HPDE6-E6E7 (cell line): ENCODE results near the gene NFKBIZ.
"Not testable (repeated sequence)": the region's sequence is repeated elsewhere in the genome, so short reads cannot be mapped to it uniquely, and the experiment has no call there.

Experiments used
- DNase-seq: peaks from one replicate; pipeline ENCODE4 v3.0.0; 2011; ENCODE audit warnings: missing footprints; ENCODE audit errors: extremely low spot score

NFKBIZ gene

DNA sequence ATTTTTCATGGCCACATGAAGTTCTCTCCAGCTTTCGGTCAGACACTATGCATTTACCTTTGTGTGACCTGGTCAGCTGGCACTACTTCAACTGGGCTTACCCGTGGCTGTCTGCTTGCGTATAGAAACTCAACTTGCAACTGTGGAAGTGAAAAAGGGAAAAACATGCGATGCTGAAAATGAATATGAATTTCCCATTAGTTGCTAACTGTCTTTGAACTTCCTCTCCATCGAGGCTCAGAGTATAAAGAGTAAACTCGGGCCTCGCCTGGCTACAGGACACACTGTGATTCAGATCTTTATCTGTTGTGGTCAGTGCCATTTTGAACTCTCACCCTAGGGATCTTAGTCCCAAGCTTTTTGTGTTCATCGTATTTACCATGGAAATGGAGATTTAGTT is 26.8 kb downstream of the NFKBIZ start:
- no peak for DNase-seq

DNA sequence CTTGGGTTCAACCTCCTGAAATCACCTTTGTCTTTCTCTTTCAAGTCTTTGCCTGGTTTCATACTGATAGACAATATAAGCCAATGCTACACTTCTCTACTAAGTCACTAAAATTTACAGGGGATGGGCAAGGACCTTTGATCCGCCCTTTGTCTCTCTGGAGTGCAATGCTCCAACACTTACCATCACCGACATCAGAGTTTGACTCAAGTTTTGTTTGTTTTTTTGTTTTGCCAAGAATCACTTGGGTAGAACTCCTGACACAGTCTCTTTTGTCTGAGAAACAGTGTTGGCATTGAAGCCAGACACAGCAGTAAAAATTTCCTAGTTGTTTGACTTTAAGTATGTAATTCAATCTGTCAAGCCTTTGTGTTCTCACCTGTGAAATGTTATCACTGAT is 29.3 kb downstream of the NFKBIZ start:
- DNase-seq: no peak

DNA sequence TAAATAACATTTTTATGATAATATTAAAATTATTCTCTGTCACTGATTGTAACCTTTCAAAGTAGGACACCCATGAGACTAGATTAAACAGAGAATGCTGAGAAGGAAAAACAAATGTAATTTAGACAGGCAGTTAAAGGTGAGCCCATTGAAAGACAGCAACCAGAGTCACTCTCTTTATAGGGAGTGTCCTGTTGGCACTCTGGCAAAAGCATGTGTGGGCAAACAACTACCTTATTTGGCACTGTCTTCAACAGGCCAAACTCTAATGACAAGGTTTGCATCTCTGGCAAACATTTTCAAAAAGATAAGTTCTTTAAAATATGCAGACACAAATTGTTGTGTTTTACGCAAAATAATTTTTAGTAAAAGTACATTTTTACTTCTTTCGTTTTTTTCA is 29.8 kb downstream of the NFKBIZ start:
- DNase-seq: no peak

DNA sequence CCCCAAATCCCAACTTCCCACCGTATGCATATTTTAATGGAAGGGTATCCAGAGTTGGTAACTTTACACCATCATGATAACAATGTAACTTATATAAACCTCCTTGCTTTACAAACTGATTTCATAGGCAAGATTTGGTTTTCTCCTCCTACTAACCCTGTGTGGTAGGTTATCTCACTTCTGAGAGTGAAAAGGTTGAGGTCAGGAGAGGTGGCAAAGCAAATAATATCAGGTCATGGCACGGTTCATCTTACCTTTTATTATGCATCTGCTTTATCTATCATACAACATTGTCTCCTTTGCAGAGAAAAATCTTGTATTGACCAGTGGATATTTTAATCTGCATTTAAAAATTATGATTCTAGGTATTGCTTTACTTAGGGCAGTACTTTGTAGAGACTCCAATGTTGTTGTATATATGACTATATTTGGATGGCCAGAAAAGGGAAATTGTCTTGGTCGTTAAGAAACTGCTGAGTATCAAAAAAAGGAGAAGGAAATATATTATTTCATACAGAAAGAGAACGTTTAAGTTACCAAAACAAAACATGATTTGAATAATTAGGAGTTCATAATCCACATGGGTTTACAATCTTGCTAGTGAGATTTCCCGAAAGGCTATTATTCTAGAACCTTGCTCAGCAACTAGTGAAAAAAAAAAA is 30.4 kb downstream of the NFKBIZ start:
- no peak for DNase-seq

DNA sequence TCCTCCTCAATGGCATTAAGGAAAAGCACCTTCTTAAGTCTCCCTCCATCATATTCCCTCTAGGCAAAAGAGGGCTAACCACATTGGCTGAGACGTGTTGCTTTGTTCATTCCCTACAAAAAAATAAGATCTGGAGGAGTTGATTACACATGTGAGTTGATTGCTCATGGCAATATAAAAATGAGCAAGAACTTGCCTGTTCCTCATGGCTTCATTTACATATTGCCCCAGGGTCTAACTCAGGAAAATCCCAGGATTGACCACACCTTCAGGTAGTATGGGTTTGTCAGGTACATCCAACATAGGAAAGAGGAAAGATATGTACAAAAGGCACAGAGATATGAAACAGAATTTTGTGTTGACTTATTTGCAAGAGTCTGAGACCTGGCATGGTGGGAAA is 35.5 kb downstream of the NFKBIZ start:
- no peak for DNase-seq

DNA sequence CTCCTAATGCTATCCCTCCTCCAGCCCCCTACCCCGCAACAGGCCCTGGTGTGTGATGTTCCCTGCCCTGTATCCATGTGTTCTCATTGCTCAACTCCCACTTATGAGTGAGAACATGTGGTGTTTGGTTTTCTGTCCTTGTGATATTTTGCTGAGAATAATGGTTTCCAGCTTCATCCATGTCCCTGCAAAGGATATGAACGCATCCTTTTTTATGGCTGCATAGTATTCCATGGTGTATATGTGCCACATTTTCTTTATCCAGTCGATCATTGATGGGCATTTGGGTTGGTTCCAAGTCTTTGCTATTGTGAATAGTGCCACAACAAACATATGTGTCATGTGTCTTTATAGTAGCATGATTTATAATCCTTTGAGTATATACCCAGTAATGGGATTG is 36.3 kb downstream of the NFKBIZ start:
- DNase-seq: not testable (repeated sequence)

DNA sequence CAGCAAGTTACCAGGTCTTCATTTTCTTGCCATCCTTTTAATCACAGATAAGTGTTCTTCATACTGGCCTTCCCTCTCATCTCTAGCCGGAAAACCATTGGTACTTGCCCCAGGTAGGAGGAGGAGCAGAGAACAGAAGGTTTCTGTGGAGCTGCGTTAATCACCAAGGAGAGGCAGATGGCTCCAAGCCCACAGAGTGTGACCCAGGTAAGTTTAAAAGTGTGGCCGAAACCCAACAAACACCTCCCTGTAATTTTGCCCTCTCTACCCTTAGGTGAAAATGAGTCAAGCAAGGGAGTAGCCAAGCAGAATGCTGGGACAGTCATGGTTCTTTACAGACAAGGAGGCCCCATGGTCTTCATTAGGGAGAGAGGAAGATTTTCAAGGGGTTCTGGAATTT is 37.3 kb downstream of the NFKBIZ start:
- no peak for DNase-seq

DNA sequence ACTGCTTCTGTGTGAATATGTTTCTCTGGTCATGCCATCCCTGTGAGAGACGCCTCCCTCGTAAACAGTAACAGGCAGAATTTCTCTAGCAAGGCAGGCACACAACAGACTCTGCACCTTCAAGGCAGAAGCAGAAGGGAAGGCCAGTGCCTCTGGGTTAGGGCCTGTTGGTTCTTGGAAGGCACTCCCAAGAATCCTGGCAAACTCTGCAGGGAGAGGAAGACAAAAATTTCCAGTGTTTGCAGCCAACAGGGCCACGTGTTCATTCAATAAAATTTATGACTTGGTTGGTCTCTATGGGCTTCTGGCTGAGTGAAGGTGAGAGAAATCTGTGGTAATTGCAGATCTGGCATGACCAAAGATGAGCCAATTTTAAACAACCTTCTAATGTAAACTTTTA is 39.3 kb downstream of the NFKBIZ start:
- DNase-seq: no peak

DNA sequence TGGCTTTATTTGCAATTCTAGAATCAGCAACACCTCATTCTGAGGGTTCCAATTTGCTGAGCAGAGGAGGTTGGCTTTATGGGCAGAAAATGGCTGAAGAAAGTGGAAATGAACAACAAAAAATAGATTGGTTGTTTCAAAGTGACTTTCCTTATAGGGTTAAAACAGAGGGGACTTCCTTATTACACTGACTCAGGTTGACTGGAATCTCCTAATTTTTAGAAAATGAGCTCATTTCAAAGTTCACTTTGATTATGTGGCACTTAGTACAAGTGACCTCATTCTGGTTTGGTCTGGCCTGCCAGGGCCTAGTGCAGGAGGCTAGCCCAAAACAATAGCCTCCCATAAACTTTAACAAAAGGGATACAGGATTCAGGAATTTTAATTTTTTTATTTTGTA is 41.4 kb downstream of the NFKBIZ start:
- no peak for DNase-seq

DNA sequence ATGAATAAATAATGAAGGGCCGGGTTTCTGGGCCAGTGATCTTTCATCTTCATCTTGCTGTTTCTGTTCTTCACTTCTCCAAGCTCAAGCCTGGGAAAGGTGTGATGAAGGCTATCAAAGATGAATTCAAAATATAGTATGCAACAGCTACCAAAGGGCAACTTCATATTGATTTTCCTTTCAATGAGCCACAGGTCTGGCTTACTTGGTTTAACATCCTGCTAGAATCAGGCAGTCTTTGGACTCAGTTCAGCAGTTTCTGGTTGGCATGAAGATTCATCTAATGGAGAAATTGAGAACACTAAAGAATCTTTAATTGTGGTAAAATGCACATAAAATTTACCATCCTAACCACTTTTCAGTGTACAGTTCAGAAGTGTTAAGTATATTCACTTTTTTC is 43.3 kb downstream of the NFKBIZ start:
- DNase-seq: no peak

DNA sequence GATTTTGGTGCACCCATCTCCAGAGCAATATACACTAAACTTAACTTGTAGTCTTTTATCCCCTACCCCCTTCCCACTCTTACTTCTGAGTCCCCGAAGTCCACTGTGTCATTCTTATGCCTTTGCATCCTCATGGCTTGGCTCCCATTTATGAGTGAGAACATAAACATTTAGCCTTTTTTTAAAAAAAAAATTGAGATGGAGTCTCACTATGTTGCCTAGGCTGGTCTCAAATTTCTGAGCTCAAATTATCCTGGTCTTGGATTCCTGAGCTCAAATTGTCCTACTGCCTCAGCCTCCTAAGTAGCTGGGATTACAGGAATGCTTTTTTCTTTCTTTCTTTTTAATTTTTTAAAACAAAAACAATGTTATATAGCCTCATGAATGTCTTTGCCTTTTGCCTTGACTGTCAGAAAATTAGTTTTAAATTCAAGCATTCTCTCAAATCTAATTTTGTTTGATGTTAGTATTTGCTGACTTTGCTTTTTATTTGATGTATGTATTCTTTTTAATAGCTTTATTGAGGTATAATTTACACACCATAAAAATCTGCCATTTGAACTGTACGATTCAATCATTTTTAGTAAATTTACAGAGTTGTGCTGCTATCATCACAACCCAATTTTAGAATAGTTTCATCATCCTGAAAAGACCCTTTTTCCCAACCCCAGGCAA is 46.9 kb downstream of the NFKBIZ start:
- no peak for DNase-seq

DNA sequence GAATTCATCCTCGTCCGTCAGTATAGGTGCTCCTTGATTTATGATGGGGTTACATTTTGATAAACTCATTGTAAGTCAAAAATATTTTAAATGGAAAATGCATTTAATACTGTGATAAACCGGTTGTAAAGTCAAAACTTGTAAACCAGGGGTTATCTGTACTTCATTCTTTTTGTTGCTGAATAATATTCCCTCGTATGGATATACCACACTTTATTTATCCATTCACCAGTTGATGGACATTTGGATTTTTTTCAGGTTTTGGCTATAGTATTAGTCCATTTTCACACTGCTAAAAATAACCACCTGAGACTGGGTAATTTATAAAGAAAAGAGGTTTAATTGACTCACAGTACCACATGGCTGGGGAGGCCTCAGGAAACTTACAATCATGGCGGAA is 47.7 kb downstream of the NFKBIZ start:
- no peak for DNase-seq

DNA sequence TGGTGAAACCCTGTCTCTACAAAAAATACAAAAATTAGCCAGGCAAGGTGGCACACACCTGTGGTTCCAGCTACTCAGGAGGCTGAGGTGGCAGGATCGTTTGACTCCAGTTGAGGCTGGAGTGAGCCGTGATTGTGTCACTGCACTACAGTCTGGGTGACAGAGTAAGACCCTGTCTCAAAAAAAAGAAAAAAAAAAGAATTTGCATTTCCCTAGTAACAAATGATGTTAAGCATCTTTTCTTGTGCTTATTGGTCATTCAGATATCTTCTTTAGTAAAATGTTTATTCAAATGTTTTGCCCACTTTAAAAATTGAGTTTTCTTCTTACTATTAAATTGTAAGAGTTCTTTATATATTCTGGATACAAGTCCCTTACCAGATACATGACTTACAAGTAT is 48.7 kb downstream of the NFKBIZ start:
- DNase-seq: no peak

DNA sequence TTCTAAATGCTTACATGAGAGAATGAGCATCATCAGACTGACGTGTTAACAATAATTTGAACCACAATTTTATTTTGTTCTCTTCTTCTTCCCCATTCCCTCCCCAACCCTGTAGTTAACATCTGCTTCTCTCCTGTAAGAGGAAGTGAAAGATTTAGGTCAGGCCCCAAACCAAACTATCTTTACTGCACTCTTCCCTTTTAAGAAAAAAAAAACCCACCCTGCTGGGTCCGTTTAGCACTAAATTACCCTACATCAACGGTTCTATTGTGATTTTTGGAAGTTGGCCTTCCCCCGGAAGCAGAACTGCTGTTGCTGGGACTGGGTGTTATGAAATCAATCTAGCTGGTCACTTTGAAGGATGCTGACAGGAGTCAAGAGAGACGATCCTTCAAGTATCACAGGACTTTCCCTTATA is 49.4 kb downstream of the NFKBIZ start:
- DNase-seq: no peak

DNA sequence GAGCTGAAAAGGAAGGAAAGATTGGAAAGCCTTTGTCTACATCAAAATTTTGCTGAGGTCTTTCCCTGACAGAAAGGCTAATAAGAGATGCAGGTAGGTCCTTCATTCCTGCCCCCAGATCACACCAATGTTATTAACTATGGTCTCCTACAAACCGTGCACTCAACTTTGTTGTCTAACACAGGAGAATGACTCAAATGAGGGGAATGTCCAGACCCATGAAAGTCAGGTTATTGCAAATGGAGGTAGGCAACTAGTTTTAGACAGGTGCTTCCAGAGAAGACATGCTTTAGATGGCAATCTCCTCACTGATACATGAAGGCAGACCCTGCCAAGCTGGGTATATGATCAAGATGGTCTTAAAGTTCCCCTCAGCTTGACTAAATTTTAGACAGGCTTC is 51.0 kb downstream of the NFKBIZ start:
- DNase-seq: no peak

DNA sequence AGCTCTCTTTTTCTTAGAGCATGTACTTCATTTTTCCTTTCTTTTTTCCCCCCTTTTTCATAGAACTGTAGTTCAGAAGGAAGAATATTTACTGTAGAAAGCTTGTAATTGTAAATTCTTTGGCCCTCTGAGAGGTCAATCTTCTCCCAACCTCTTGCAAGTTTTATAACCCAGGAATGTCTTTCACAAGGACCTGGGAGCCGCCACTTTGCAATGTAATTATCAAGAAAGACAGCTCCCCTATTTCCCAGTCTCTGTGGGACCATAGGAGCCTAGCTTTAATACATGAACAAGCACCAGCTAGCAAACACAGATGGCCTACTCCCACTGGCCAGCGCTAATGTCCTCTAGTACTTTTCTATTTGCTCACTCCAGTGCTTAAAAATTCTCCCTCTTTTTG is 51.4 kb downstream of the NFKBIZ start:
- DNase-seq: no peak

DNA sequence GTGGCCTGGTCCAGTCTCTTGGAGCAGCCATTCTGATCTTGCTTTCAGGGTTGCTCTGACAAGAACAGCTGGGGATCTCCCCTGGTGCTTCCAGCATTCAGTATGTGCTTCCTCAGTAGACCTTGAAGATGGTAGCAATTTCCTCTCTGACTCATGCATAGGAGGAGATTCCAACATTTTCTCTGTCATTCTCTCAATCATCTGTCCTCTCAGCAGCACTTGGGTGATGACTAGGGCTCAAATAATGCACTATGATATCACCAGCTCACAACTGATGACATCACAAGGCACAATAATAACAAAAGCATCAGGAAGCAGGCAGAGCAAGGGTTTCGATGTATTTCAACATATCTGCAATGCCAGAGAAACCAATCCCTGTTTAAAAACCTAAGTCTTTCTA is 52.7 kb downstream of the NFKBIZ start:
- DNase-seq: peak; percentile 69

DNA sequence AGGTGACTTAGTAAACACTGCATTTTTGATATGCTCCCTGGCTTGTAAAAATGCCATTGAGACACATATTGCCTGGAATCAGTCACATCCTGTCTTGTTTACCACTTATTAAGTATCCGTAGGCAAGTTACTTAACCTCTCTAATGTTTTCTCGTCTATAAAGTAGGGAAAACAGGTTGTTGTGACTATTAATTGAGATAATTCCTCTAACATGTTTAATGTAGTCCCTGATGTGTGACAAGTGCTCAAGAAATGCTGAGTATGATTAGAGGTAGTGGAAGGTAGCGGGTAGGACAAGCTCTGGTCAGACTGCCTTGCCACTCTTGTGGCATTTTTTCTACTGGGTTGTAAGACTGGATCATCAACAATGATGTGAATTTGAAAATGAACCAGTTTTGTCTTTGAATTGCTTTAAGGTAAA is 54.1 kb downstream of the NFKBIZ start:
- DNase-seq: no peak

DNA sequence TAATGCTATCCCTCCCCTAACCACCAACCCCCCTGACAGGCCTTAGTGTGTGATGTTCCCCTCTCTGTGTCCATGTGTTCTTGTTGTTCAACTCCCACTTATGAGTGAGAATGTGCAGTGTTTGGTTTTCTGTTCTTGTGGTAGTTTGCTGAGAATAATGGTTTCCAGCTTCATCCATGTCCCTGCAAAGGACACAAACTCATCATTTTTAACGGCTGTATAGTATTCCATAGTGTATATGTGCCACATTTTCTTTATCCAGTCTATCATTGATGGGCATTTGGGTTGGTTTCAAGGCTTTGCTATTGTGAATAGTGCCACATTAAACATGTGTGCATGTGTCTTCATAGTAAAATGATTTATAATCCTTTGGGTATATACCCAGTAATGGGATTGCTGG is 56.3 kb downstream of the NFKBIZ start:
- DNase-seq: not testable (repeated sequence)
